NT2/D1 (cell line): ENCODE results near the gene LCN1.
A peak's percentile ranks its signal among the peaks of the same experiment; 100 is the strongest.

Experiments
- DNase-seq: peaks from one replicate; pipeline ENCODE4 v3.0.0-alpha.2; 2011; ENCODE audit warnings: low read depth, low spot score
- H3K27me3 ChIP-seq: 2 replicates; pipeline ENCODE4 v1.6.0; 2011; ENCODE audit warnings: mild to moderate bottlenecking; ENCODE audit not compliant: insufficient read length, insufficient read depth
- H3K36me3 ChIP-seq: 2 replicates; pipeline ENCODE4 v1.6.1; 2011; ENCODE audit warnings: mild to moderate bottlenecking, low read length, mixed read lengths; ENCODE audit not compliant: insufficient read depth, insufficient read length
- H3K4me1 ChIP-seq: 2 replicates; pipeline ENCODE4 v1.5.1; 2011; ENCODE audit not compliant: insufficient read depth, insufficient read length
- H3K4me3 ChIP-seq: 2 replicates; pipeline ENCODE4 v1.5.1; 2011; ENCODE audit warnings: low read depth; ENCODE audit not compliant: insufficient read length
- H3K9ac ChIP-seq: 2 replicates; pipeline ENCODE4 v1.6.0; 2011; ENCODE audit warnings: low read depth; ENCODE audit not compliant: insufficient read length
- H3K9me3 ChIP-seq: 2 replicates; pipeline ENCODE4 v1.5.1; 2011; ENCODE audit warnings: mild to moderate bottlenecking, low read length; ENCODE audit not compliant: insufficient read depth
- SUZ12 ChIP-seq: IDR thresholded peaks from 2 replicates; pipeline ENCODE4 v1.6.1; 2011; ENCODE audit not compliant: insufficient read length, insufficient read depth; ENCODE audit errors: extremely low read depth
- YY1 ChIP-seq: IDR thresholded peaks from 2 replicates; pipeline ENCODE4 v1.6.1; 2011; ENCODE audit not compliant: insufficient read length, insufficient read depth
- ZNF274 ChIP-seq: IDR thresholded peaks from 2 replicates; pipeline ENCODE4 v1.6.1; 2011; ENCODE audit warnings: mild to moderate bottlenecking, low read depth, low read length

The LCN1 gene

DNA sequence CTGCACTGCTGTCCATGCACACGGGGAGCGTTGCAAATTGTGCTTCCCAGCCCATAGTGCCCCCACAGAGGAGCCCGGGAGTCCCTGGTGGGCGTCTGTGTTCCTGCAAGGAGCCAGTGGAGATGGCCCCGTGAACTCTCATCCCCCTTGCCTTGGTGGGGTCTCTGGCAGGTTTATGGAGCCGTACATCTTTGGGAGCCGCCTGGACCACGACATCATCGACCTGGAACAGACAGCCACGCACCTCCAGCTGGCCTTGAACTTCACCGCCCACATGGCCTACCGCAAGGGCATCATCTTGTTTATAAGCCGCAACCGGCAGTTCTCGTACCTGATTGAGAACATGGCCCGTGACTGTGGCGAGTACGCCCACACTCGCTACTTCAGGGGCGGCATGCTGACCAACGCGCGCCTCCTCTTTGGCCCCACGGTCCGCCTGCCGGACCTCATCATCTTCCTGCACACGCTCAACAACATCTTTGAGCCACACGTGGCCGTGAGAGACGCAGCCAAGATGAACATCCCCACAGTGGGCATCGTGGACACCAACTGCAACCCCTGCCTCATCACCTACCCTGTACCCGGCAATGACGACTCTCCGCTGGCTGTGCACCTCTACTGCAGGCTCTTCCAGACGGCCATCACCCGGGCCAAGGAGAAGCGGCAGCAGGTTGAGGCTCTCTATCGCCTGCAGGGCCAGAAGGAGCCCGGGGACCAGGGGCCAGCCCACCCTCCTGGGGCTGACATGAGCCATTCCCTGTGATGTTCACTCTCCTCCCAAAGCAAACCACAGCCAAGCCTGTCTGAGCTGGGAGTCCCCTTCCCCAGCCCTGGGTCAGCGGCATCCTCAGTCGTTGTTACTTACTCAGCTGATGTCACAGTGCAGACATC lies 17.6 kb upstream of the LCN1 start:
- H3K4me1 ChIP-seq, result peaks cover 42% of the 10 kb centered on the region
- peaks cover 51% of the 10 kb centered on the region for H3K36me3 ChIP-seq
- DNase-seq, result no peak
- no peak overlapping the region for H3K4me3 ChIP-seq
- H3K9ac ChIP-seq, result no peak overlapping the region
- H3K27me3 ChIP-seq, result no peaks in the 10 kb centered on the region
- TF ChIP-seq SUZ12, result no peak
- no peaks in the 10 kb centered on the region for H3K9me3 ChIP-seq

DNA sequence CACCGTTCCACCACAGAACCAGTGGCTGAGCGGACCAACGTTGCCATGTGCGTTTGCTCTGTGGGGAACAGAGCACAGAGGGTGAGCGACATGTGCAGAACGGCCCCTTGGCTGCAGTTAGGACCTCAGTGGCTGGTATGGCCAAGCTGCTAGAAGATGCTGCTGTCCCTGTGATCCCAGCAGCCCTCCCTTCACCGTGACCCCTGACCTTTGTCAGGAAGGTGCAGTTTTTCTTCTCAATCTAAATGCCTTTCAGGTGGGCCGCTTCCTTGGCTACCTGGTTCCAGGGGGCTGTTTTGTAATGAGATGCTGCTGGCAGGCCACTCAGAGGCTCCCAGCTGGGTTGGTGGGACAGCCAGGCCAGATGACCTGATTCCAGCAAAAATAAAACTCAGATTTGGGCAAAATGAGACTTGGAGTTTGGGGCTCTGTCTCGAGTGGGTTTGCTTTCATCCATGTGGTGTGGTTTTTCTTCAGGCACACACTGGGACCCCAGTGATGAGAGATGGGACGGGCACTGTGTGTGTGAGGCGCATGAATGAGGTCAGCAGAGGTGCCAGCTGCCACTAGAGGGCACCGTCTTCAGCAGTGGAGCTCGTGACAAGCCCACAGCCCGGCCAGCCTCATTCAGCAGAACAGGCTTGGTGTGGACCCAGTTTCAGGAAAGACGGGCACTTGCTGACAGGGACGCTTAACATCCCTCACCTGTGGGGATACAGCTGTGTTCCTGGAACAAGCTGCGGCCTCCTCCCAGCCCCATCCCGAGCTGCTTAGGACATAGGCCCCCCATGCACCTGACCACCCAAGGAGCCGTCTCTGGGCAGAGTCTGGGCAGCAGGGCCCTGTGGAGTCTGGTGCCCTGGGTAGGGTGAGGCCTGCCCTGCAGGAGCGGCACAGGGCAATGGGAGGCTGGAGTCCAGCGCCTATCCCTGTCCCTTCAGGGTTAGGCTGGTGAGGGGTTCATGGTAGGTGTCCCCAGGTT lies 16.7 kb upstream of the LCN1 start:
- H3K9me3 ChIP-seq, result no peaks in the 10 kb centered on the region
- no peak overlapping the region for H3K4me3 ChIP-seq
- no peak for DNase-seq
- H3K36me3 ChIP-seq, result peaks cover 51% of the 10 kb centered on the region
- H3K27me3 ChIP-seq, result no peaks in the 10 kb centered on the region
- H3K9ac ChIP-seq, result no peak overlapping the region
- H3K4me1 ChIP-seq, result peaks cover 36% of the 10 kb centered on the region
- TF ChIP-seq YY1 (no peak), SUZ12 (no peak), ZNF274 (no peak)

DNA sequence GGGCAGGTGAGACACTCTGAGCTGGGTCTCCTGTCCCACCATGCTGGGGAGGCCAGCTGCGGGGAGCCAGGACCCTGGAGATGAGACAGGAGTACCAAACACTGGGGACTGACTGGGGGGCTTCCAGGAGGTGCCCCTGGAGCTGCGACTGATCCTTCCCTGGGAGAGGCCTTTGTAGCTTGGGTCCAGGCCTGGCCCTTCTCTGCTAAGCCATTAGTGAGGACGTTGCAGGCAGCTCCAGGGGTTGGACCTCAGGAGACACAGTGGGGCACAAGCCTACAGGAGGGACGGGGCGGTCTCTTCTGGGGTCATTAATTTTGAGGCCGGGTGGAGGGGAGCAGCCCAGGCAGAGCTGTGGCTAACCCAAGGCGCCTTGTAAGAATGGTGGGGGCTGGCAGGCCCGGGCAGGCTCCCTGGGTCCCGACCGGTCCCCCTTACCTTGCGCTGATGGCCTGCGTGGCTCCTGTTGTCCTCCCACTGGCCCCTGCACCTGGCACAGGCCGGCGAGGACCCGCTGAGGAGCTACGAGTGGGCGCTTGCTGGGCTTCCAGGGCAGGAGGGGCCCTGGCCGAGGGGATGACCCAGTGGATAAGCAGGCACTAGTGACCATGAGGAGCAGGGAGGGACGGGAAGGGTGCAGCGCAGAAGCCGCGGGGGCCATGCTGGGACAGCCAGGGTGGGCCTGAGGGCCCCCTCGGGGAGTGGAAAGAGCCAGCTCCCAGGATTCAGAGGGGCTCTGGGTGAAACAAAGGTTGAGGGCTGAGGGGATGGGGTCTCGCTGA lies 15.6 kb upstream of the LCN1 start:
- no peak for DNase-seq
- Histone ChIP-seq H3K27me3 (no peaks in the 10 kb centered on the region), H3K4me3 (no peak overlapping the region), H3K9me3 (no peaks in the 10 kb centered on the region), H3K36me3 (peaks cover 51% of the 10 kb centered on the region), H3K9ac (peak overlapping the region; percentile 44), H3K4me1 (peaks cover 36% of the 10 kb centered on the region)
- TF ChIP-seq YY1 (no peak), SUZ12 (no peak), ZNF274 (no peak)

- Histone ChIP-seq H3K9ac (peak overlapping the region; percentile 44), H3K27me3 (no peaks in the 10 kb centered on the region), H3K36me3 (peaks cover 46% of the 10 kb centered on the region), H3K4me1 (peaks cover 33% of the 10 kb centered on the region), H3K9me3 (no peaks in the 10 kb centered on the region), H3K4me3 (no peak overlapping the region)
- TF ChIP-seq SUZ12 (no peak), ZNF274 (no peak), YY1 (no peak)
- DNase-seq, result no peak
Observed at GRCh38 chr9:135506327-135507103, 14.7 kb upstream of the LCN1 start.

DNA sequence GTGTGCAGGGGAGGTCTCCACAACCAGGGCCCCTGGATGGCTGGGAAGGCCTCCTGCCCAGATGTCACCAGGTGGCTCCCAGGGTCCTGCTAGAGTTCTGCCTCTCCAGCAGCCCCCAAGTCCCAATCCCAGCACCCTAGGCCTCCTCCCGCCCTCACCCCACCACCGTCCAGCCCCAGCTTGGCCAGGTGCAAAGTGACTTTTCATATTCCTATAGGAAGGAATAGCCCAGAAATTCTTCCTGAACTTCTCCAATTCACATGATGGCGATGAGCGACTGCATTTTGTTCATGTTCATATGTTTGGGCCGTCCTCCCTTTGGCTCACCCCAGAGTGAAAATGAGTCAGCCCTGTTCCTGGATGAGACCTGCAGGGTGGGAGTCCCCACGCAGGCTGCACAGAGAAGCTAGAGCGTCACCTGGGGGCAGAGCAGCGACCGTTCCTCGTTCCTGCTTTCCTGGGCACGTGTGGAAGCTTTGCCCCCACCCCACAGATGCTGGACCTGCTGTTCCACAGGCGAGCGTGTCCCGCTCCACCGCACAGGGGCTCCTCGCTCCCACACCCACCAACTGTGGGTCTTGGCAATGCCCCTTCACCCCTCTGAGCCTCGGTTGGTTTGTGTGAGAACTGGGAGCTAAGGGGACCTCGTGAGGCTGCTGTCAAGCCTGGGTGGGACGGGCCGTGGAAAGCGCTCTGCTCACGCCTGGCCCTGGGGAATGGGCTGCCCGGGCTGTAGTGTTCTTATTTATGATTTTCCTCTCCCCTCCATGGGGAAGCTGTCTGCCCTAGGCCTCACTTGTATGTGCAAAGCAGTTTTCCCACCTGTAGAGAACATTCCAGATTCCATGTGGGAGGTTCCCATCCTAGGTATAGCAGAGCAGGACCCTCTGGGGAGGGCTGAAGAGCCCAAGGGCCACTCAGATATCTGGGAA lies 13.9 kb upstream of the LCN1 start:
- H3K9ac ChIP-seq, result no peak overlapping the region
- TF ChIP-seq ZNF274, result no peak
- TF ChIP-seq SUZ12, result no peak
- TF ChIP-seq YY1, result no peak
- no peaks in the 10 kb centered on the region for H3K9me3 ChIP-seq
- no peak for DNase-seq
- H3K4me1 ChIP-seq, result peaks cover 27% of the 10 kb centered on the region
- no peak overlapping the region for H3K4me3 ChIP-seq
- peaks cover 37% of the 10 kb centered on the region for H3K36me3 ChIP-seq
- no peaks in the 10 kb centered on the region for H3K27me3 ChIP-seq
